ENCODE results near the gene FUT8.

The FUT8 gene

GRCh38 chr14:65755331-65755730, 342.8 kb downstream of the FUT8 start:
- TF ChIP-seq, protein P1, sequence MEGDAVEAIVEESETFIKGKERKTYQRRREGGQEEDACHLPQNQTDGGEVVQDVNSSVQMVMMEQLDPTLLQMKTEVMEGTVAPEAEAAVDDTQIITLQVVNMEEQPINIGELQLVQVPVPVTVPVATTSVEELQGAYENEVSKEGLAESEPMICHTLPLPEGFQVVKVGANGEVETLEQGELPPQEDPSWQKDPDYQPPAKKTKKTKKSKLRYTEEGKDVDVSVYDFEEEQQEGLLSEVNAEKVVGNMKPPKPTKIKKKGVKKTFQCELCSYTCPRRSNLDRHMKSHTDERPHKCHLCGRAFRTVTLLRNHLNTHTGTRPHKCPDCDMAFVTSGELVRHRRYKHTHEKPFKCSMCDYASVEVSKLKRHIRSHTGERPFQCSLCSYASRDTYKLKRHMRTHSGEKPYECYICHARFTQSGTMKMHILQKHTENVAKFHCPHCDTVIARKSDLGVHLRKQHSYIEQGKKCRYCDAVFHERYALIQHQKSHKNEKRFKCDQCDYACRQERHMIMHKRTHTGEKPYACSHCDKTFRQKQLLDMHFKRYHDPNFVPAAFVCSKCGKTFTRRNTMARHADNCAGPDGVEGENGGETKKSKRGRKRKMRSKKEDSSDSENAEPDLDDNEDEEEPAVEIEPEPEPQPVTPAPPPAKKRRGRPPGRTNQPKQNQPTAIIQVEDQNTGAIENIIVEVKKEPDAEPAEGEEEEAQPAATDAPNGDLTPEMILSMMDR (IDR thresholded peaks at IDR 0.05; ENCODE audit: insufficient read depth, low read depth, low read length, missing control alignments): no peak

DNA sequence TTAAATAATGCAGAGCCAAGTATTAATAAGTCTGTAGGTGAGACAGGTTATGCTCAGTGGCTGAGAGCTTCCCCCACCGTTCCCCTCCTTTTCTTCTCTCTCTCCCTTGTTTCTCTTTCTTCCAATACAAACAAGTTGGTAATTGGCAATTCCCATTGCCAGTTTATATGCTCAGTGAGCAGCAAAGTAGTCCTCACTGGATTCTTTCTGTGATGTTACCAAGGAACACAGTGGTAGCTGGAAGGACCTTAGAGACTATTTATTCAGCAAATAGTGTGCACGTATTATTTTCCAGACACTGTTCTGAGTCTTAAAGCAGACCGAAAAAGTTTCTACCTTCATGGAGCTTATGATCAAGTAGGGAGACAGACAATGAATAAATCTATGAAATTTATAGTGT, 344.4 kb downstream of the FUT8 start:
- no peak for DNase-seq (ENCODE audit: low read depth)
- no peak overlapping the region for H3K4me3 ChIP-seq (ENCODE audit: low read length)
- TF ChIP-seq, protein P1 (IDR thresholded peaks at IDR 0.05; ENCODE audit: insufficient read depth, low read depth, low read length, missing control alignments): no peak

More at GRCh38 chr14:65755331-65755730, 342.8 kb downstream of the FUT8 start:
- DNase-seq (ENCODE audit: low read depth): no peak
- H3K4me3 ChIP-seq (ENCODE audit: low read length): no peak overlapping the region

GRCh38 chr14:65769151-65769550, 356.6 kb downstream of the FUT8 start:
- TF ChIP-seq, protein P1 (IDR thresholded peaks at IDR 0.05; ENCODE audit: insufficient read depth, low read depth, low read length, missing control alignments): no peak
- H3K4me3 ChIP-seq (ENCODE audit: low read length): no peak overlapping the region
- no peak for DNase-seq (ENCODE audit: low read depth)

DNA sequence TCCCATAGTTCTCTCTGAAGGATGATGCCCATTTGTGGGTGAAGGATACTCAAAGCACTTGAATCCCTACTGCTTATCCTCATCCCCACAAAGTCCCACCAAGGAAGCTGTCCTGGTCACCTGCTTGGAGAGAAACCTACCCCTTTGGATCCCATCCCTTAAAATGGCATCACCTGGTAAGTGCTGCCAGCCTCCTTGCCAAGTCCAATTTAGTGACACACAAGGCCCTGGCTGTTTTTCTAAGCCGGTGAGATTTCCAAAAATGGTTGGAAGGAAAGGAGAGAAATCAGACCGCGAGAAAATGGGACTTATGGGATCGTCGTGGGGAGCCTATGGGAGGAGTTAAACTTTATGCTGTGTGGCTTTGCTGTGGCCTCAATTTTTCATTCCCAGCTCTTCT, 358.2 kb downstream of the FUT8 start:
- DNase-seq (ENCODE audit: low read depth): no peak
- H3K4me3 ChIP-seq (ENCODE audit: low read length): no peak overlapping the region
- TF ChIP-seq, protein P1 (IDR thresholded peaks at IDR 0.05; ENCODE audit: insufficient read depth, low read depth, low read length, missing control alignments): no peak

DNA sequence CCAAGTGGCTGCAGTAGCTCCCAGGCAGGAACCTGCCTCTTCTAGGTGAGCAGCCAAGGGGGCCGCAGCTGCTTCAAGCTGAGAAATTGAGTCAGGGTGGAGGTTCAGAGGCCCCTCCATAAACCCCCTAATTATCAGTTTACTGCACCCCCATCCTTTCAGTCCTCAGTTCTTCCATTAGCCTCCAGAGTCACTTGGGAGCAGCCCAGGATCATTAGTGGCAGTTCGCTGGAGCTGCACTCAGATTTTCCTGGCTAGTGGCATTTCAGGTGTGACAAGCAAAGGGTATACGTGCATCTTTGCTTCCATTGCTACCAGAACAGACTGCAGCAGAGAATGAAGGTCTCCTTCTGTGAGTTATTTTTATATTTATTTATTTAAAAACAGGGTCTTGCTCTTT, 358.7 kb downstream of the FUT8 start:
- DNase-seq (ENCODE audit: low read depth): no peak
- TF ChIP-seq, protein P1 (IDR thresholded peaks at IDR 0.05; ENCODE audit: insufficient read depth, low read depth, low read length, missing control alignments): no peak
- H3K4me3 ChIP-seq (ENCODE audit: low read length): no peak overlapping the region

- no peak for DNase-seq (ENCODE audit: low read depth)
- H3K4me3 ChIP-seq (ENCODE audit: low read length): no peak overlapping the region
- TF ChIP-seq, protein P1 (IDR thresholded peaks at IDR 0.05; ENCODE audit: insufficient read depth, low read depth, low read length, missing control alignments): no peak
These were observed 359.9 kb downstream of the FUT8 start for GRCh38 chr14:65772466-65772865.

- TF ChIP-seq, protein P1 (IDR thresholded peaks at IDR 0.05; ENCODE audit: insufficient read depth, low read depth, low read length, missing control alignments): no peak
- no peak for DNase-seq (ENCODE audit: low read depth)
- no peak overlapping the region for H3K4me3 ChIP-seq (ENCODE audit: low read length)
These were observed 360.5 kb downstream of the FUT8 start for GRCh38 chr14:65772921-65773574.

Data from epithelial cell of esophagus (primary cell).